HEK293T (cell line): Measurements from ENCODE around the gene SPECC1L.

ENCODE experiments used
- ARNT ChIP-seq: fragments of 450-650 bp; IDR thresholded peaks from 2 replicates; pipeline ENCODE4 v1.6.1; 2017; ENCODE audit warnings: mild to moderate bottlenecking
- BHLHE40 ChIP-seq: fragments of 450-650 bp; IDR thresholded peaks from 2 replicates; pipeline ENCODE4 v1.6.1; 2016; ENCODE audit warnings: mild to moderate bottlenecking, moderate library complexity, borderline replicate concordance
- FOXK2 ChIP-seq: fragments of 450-650 bp; IDR thresholded peaks from 2 replicates; pipeline ENCODE4 v1.6.1; 2016; ENCODE audit warnings: mild to moderate bottlenecking
- FOXM1 ChIP-seq: fragments of 450-650 bp; IDR thresholded peaks from 2 replicates; pipeline ENCODE4 v1.6.1; 2017; ENCODE audit warnings: mild to moderate bottlenecking, borderline replicate concordance
- HDGF ChIP-seq: fragments of 450-650 bp; IDR thresholded peaks from 2 replicates; pipeline ENCODE4 v1.6.1; 2017; ENCODE audit warnings: antibody characterized with exemption, borderline replicate concordance
- LEF1 ChIP-seq: fragments of 450-650 bp; IDR thresholded peaks from 2 replicates; pipeline ENCODE4 v1.6.1; 2017; ENCODE audit warnings: mild to moderate bottlenecking, borderline replicate concordance
- SP1 ChIP-seq: fragments of 450-650 bp; IDR thresholded peaks from 2 replicates; pipeline ENCODE4 v1.6.1; 2017
- SUZ12 ChIP-seq: fragments of 450-650 bp; IDR thresholded peaks from 2 replicates; pipeline ENCODE4 v1.6.1; 2016; ENCODE audit warnings: mild to moderate bottlenecking
- TARDBP ChIP-seq: fragments of 450-650 bp; IDR thresholded peaks from 2 replicates; pipeline ENCODE4 v1.6.1; 2016
- ZNF384 ChIP-seq: fragments of 450-650 bp; IDR thresholded peaks from 2 replicates; pipeline ENCODE4 v1.6.1; 2016

GRCh38 chr22:24466716-24467328 lies 196.2 kb downstream of the SPECC1L start:
- TF ChIP-seq TARDBP (no peak), SP1 (no peak), ZNF384 (no peak), BHLHE40 (no peak), SUZ12 (no peak), FOXM1 (no peak), ARNT (no peak), FOXK2 (no peak), LEF1 (no peak), HDGF (no peak)
